Nucleus accumbens (tissue), 56 donors: Measurements from ENCODE around the gene CRCP.
A peak's percentile ranks its signal among the peaks of the same experiment; 100 is the strongest.

Experiments used
- DNase-seq, 56 donors: peaks; one replicate each; lab custom pipeline; 2025; lab: John Stamatoyannopoulos, UW

Gene CRCP

GRCh38 chr7:66185680-66186187, 71.1 kb downstream of the CRCP start:
- no peak for DNase-seq

- no peak for DNase-seq
Measured at GRCh38 chr7:66186991-66187390, 72.3 kb downstream of the CRCP start.

- DNase-seq, result no peak
Measured at GRCh38 chr7:66187905-66188304, 73.3 kb downstream of the CRCP start.

- no peak for DNase-seq
Measured at GRCh38 chr7:66188645-66189044, 74.0 kb downstream of the CRCP start.

GRCh38 chr7:66189695-66190503, 75.3 kb downstream of the CRCP start:
- DNase-seq, result peak in 3 of 56 donors; percentile 2 to 8 (median 3)

- no peak for DNase-seq
Measured at GRCh38 chr7:66190504-66190857, 75.8 kb downstream of the CRCP start.

GRCh38 chr7:66193146-66193725, 78.6 kb downstream of the CRCP start:
- no peak for DNase-seq

- no peak for DNase-seq
Measured at GRCh38 chr7:66198469-66198868, 83.8 kb downstream of the CRCP start.

- DNase-seq, result no peak
Measured at GRCh38 chr7:66198956-66199355, 84.3 kb downstream of the CRCP start.

- no peak for DNase-seq
Measured at GRCh38 chr7:66202441-66202840, 87.8 kb downstream of the CRCP start.
